HTERT RPE-1 (cell line): ENCODE data around the gene SPATA18.
"Not testable (repeated sequence)": the region's sequence is repeated elsewhere in the genome, so short reads cannot be mapped to it uniquely, and the experiment has no call there.

Experiments used
- in situ Hi-C: fragments of 300-500 bp; cut with MboI; formaldehyde crosslinking; loops from 4 replicates; pipeline ENCODE4 v1.14.3; 2020; ENCODE audit warnings: low sequenced_read_pairs

SPATA18 gene

GRCh38 chr4:52051615-52052474 lies 741 bp downstream of the SPATA18 start:
- in situ Hi-C loops: no loop called here

- in situ Hi-C loops: no loop called here
Measured at GRCh38 chr4:52052475-52052780, 1.3 kb downstream of the SPATA18 start.

GRCh38 chr4:52054254-52054653 lies 3.1 kb downstream of the SPATA18 start:
- in situ Hi-C loops: no loop called here

- in situ Hi-C loops: no loop called here
Measured at GRCh38 chr4:52057196-52057595, 6.1 kb downstream of the SPATA18 start.

GRCh38 chr4:52058275-52058674 lies 7.2 kb downstream of the SPATA18 start:
- in situ Hi-C loops: no loop called here

- in situ Hi-C loops: no loop called here
Measured at GRCh38 chr4:52059372-52059771, 8.3 kb downstream of the SPATA18 start.

GRCh38 chr4:52069571-52069970 lies 18.5 kb downstream of the SPATA18 start:
- in situ Hi-C loops: no loop called here

- in situ Hi-C loops: no loop called here
Measured at GRCh38 chr4:52071791-52072546, 20.9 kb downstream of the SPATA18 start.

GRCh38 chr4:52076731-52077130 lies 25.6 kb downstream of the SPATA18 start:
- in situ Hi-C loops: no loop called here

GRCh38 chr4:52079659-52080058 lies 28.6 kb downstream of the SPATA18 start:
- in situ Hi-C loops: no loop called here

GRCh38 chr4:52081216-52081615 lies 30.1 kb downstream of the SPATA18 start:
- in situ Hi-C loops: no loop called here

- in situ Hi-C loops: not testable (repeated sequence)
Measured at GRCh38 chr4:52086425-52086824, 35.3 kb downstream of the SPATA18 start.

GRCh38 chr4:52091801-52092200 lies 40.7 kb downstream of the SPATA18 start:
- in situ Hi-C loops: no loop called here

- in situ Hi-C loops: no loop called here
Measured at GRCh38 chr4:52093466-52093865, 42.4 kb downstream of the SPATA18 start.

GRCh38 chr4:52094376-52095145 lies 43.5 kb downstream of the SPATA18 start:
- in situ Hi-C loops: no loop called here

GRCh38 chr4:52095374-52095773 lies 44.3 kb downstream of the SPATA18 start:
- in situ Hi-C loops: no loop called here

- in situ Hi-C loops: no loop called here
Measured at GRCh38 chr4:52096048-52096447, 44.9 kb downstream of the SPATA18 start.

GRCh38 chr4:52098618-52099017 lies 47.5 kb downstream of the SPATA18 start:
- in situ Hi-C loops: no loop called here

GRCh38 chr4:52099860-52100461 lies 48.9 kb downstream of the SPATA18 start:
- in situ Hi-C loops: no loop called here

- in situ Hi-C loops: no loop called here
Measured at GRCh38 chr4:52102587-52102986, 51.5 kb downstream of the SPATA18 start.

- in situ Hi-C loops: no loop called here
Measured at GRCh38 chr4:52103319-52103718, 52.2 kb downstream of the SPATA18 start.
